Activated effector memory CD4-positive, alpha-beta T cell treated with Interleukin-2 at 50 U/mL for 16 hours (primary cell): ENCODE results near the gene MBNL3.

Experiments used
- DNase-seq: peaks from one replicate; pipeline ENCODE4 v3.0.0-alpha.2; 2020

The MBNL3 gene

DNA sequence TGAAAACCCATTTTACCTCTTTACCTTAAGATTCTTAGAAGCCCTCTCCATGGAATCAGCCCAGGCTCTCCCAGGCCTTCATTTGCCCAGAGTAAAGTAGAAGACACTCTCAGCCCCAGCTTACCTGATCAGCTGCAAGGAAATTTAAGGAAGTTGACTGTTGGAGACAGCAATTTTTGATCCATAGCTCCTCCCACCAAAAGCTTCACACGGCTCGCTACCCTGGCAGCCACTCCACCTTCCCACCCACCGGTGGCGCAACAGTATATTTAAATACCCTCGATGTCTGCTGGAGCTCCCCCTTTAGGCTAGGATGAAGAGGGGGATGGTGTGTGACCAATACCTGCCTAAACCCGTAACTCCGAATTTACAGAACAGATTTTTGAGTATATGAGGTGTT lies 75.4 kb downstream of the MBNL3 start:
- no peak for DNase-seq

DNA sequence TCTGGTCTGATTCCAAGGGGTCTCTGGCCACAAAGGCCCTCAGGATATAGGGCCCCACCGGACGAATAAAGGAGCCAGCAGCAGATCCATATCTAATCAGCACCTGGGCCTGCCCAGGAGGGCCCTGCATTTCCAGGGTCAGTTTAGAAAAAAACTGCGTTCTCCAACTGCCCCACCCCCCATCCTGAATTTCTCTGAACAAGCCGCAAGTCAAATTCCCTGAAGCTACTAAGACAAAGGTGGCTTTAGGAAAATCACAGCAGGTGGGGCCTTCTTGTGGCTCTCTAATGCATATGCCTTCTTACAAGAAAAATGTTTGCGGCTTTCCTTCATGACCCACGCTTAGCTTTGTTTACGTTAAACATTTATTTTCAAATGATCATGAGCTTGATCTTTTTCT lies 76.6 kb downstream of the MBNL3 start:
- DNase-seq: no peak

- DNase-seq: no peak
Measured at GRCh38 chrX:132411310-132411977, 77.4 kb downstream of the MBNL3 start.

DNA sequence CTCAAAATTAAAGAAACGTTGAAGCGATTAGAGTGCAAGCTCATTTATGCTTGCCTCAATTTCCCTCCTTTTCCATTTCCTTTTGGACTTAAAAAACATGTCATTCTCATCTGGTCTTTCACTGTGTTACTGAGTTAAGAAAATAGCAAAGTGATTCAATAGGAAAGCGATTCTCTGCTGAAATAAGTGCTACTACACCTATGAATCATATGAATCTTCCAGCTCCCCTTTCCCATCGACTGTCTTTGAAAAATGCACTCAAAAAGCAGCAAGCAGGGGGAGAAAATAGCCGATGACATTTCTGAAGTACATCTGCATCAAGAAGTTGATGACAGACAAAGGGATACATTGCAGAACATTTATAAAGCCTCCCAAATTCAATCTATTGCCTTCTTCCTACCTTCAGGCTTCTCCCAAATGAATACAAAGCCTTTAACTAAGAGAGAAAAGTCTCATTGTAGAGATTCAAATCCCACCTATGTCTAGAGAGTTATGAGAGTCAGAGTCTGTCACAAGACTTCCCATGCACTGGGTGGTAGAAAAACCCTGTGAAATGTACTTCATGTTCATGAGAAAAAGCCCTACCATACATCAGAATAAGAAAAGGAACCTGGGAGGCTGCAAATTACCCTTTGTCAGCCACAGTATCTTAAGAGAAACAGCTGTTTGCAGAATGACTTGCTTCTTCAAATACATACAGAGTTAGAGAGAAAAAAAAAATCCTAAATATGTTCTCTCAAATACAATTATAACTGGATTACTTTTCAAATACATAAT lies 78.9 kb downstream of the MBNL3 start:
- DNase-seq: no peak

DNA sequence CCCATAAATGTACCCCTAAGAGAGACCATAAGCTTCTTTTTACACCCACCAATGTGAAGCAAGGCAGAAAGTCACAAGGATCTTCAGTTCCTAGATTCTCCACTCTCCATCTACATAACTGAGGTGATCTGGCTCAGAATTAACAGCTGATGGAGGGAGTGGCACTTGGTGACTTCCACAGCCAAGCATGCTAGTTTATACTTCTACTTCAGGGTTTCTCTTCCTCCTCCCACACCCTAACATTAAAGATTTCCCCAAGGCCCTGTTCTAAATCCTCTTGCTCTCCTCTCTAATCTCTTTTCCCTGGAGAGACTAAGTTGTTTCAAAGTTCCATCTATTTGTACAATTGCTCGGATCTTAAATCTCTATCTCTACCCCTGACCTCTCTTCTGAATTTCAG lies 81.1 kb downstream of the MBNL3 start:
- DNase-seq: no peak

GRCh38 chrX:132406106-132406505 lies 82.7 kb downstream of the MBNL3 start:
- DNase-seq: no peak

DNA sequence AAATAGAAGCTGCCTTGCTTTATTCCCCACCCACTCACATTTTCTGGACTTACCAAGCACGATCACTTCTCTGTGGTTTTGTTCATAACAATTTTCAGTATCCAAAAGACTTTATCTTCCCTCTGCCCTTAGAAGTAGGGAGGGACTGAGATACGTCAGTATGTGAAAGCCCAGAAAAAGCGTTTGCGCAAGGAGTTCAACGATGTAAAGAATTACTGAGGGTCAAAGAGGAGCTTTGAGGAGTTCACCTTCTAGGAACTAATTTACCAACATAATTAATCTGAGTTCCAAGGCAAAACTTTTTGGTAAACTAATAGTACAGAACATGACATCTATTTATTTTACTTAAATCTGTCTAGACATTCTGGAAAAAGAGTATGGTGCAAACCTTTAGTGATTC lies 84.6 kb downstream of the MBNL3 start:
- DNase-seq: no peak

DNA sequence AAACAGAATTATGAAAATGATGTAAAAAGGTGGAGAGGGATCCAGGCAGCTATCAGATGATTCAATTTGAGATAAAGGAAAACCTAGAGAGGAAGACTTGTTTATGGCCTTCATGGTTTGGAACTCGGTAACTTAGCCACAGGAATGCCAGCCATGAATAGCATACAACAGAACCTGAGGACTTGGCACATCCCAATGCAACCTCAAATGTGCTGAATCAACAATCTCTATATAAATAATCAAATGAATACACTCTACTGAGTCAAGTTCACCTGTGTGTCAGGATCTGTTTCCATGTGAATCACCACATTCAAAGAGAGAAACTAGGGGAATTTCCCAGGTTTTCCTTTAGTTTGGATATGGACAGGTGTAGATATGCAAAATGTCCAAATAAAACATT lies 86.9 kb downstream of the MBNL3 start:
- DNase-seq: no peak

DNA sequence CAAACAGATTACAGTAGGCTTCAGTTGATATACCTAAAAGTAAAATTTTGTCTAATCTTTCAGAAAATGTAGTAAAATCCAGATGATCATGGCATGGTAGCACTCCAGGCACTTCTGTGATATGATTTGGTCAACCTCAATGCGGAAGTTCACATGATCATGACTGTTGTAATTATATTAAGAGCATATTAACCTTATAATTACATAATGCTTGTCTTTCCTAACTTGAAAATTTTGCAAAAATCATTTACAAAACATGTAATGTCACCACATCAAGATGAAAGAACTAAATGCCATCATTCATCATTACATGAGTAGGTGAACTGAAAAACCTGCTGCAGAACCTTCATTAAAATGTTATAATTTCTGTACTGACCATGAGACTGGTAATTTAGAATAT lies 88.1 kb downstream of the MBNL3 start:
- DNase-seq: no peak

- no peak for DNase-seq
Measured at GRCh38 chrX:132395645-132396044, 93.2 kb downstream of the MBNL3 start.

DNA sequence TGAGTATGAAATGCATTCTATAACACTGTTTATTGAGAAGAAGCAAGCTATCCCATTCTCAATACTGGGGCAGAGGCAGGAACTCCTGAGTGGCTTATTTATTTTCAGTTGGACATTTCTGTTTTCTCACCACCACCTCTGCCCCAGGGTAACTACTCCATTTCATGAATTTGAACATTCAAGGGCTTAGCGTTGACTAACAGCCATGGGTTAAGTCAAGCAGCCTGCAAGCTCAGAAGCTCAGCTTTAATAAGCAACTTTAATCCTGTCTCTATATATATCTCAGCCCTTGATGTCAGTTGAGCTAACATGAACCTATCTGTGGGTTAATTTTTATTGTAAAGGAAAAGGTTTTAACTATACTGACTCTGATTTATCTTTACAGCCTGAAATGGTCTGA lies 93.8 kb downstream of the MBNL3 start:
- DNase-seq: no peak

GRCh38 chrX:132394591-132394990 lies 94.2 kb downstream of the MBNL3 start:
- no peak for DNase-seq

DNA sequence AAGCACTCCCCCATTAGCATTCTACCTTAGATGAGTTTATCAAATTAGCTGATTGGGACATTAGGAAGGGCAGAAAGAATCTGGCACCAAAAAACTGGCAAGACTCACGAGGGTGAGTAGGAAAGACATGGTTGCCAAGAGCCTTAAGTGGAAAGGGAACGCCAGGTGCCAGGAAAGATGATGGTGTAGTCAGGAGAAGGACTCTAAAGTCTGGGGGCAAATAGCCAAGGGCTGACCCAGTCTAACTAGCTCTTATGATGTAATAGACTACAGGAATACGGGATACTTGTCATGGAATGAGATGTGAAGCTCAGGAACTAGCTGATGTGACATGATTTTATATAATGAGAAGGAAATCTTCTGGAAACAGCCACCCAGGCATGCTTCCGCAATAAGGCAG lies 94.8 kb downstream of the MBNL3 start:
- DNase-seq: no peak

DNA sequence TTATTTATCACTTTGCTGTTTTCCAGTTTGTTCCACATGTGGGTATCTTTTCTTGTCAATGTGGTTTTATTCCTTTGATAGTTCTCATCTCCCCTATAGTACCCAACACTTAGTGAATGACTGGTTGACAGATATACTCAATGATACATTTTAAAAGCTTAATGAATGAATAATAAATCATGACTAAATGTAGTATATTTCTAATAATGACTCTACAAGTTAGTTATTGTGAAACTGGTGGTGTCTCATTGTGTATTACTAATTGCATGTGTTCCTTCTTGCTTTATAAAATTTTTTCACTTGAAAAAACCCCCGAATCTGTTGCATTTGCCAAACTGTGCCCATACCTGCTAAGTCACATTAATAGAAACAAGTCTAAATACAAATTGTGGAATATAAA lies 95.4 kb downstream of the MBNL3 start:
- DNase-seq: no peak

DNA sequence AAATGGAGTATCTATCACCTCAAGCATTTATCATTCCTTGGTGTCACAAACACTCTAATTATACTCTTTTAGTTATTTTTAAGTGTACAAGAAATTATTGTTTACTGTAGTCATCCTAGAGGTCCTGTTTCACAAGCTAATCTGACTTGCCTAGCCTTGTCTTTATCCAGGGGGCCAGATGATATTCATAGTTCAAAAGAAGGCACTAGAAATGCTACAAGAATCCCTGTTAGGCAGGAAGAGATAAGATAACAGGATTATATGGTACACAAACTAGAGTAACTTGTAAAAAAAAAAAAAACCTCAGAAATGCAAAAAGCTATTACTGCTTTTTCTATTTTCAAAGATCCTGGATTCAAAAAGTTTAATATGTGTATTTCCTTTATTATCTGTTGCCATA lies 95.8 kb downstream of the MBNL3 start:
- DNase-seq: no peak

- DNase-seq: no peak
Measured at GRCh38 chrX:132390792-132391191, 98.0 kb downstream of the MBNL3 start.

DNA sequence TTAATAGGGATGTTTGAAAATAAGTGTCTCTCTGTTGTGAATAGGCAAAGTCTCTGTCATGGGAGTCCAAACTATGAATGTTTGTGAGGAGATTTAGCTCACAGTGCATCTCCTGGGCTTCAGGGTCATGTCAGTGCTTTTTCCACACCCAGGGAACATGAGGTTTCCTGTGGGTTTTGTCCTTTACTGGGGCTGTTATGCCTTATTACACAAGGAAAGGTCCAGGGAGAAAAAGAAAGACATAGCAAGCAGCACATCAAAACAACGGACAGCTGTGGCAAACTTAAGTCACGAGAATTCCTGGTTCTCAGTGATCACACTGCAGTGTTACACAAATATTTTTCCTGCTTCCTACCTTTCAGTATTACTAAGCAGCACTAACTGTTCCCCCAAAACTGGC lies 99.4 kb downstream of the MBNL3 start:
- DNase-seq: no peak

- no peak for DNase-seq
Measured at GRCh38 chrX:132388371-132388770, 100.5 kb downstream of the MBNL3 start.

GRCh38 chrX:132384301-132384700 lies 104.5 kb downstream of the MBNL3 start:
- DNase-seq: no peak

DNA sequence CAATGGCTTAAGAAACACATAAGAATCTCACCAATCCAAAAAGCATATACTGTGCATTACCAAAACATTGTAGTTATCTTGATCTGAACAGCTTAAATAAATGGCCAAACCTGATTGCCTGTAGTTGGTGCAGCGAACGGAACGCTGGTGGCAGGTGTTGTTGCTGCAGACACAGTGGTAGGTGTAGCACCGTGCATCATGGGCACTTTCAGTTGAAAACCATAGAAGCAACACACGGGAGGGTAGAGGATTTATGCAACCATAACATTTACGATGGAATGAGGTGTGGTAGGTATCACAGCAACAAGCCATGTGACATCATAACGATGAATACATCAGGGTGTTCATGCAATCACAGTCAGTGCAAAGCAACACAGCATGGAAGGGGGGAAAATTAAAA lies 106.8 kb downstream of the MBNL3 start:
- no peak for DNase-seq

DNA sequence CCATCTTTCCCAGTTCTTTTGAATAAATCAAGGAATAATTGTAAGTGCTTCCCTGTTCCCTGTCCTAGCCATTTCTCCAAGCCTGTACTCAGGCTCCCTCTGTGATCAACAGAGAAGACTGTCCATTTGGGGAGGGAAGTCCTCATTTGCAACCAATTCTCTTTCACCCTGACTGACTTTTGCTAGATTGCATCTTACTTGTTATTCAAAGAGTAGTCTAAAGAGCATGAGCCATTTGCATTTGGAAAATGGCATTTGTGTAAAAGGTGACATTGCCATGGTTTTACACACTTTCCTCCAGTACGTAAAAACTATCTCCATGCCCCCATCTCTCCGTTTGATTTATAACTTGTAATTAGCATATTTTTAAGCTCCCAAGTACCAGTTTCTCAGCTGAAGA lies 110.6 kb downstream of the MBNL3 start:
- no peak for DNase-seq

DNA sequence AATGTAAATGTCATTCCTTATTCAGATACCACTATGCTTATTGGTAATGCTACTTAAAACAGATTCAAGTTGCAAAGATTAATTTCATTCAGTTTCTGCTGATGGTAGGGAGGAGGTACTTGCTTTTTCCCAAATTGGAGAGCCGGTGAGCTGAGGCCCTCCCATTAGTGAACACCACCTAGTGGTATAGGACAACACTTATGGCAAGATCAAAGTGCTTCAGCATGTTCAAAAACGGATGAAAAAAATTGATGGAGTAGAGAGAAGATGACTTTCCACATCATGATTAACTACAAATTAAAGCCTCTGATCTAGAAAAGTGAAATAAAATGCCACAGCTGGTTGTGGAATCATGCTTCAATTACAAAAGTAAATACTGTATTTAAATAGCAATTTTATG lies 112.9 kb downstream of the MBNL3 start:
- DNase-seq: no peak

GRCh38 chrX:132373610-132374009 lies 115.2 kb downstream of the MBNL3 start:
- no peak for DNase-seq

DNA sequence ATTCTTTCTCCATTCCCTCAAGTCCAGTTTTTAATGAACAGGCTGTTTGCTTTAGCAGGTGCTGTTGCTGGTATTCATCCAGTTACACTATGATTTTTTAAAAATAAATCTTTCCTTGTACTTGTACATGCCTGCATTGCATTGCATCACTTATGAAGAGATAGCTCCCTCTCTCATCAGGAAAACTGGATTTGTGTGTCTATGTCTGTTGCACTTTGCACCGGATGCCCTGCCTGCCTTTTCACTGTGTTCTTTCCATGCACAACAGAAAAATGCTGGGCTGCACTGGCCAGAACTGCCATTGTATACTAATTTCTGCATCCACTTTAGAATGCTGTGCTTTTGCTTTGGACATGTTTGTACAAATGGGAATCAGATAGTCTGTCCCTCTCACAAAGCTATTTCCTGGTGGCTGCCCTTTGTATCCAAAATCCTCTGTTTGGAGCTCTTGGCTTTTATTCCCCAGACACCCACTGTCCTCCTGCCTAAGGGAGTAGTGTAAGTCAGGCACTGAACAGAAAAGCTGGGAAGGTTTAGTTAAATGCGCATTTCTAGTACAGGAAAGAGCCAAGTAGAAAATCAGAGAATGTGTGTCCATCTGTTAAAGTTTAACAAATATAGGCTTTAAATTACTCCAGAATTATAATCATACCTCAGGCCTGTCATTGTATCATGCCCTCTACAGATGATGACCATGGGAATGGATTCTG lies 119.1 kb downstream of the MBNL3 start:
- no peak for DNase-seq
